HG03432 (cell line): ENCODE data around the gene NOD1.

Experiments
- ATAC-seq: cut with Tn5 transposase; IDR thresholded peaks from one replicate; pipeline ENCODE4 v1.9.1; 2021; ENCODE audit warnings: mild to moderate bottlenecking, moderate library complexity; ENCODE audit not compliant: unreplicated experiment

NOD1 gene

DNA sequence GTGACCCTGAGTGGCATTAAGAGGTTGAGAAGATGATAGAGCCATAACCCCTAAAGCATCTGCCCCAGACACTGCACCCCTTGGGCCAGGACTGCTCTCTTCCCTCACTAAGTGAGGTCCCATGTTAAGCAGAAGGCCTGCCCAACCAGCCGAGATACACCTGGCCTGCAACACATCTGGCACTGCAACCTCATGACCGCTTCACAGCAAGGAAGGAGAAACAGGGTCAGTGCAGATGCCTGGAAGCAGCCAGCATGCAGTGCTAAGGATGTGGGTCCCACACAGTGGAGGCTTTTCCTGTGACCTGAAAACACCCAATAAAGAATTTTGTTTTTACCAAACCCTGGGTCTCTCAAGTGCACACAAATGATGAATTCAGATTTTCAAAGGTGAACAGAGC lies 7.4 kb downstream of the NOD1 start:
- no peak for ATAC-seq

DNA sequence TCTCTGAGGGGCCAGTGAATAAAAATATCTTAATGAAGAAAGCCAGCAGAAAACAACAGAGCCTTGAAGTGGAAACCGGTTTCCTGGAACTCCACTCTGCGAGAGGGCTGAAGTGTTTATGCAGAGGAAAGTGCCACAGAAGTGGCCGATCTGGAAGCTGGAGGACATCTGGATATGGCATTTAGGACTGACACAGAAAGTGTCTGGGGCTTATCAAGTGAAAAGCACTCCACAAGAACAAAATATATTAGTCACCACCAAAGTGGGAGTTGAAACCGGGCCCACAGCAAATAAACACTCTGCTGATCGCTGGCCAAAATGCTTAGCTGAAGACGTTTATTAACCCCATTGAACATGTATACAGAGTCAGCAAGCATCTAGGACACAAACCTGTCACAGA lies 7.8 kb downstream of the NOD1 start:
- ATAC-seq: no peak

GRCh38 chr7:30470163-30470770 lies 8.3 kb downstream of the NOD1 start:
- ATAC-seq: no peak

DNA sequence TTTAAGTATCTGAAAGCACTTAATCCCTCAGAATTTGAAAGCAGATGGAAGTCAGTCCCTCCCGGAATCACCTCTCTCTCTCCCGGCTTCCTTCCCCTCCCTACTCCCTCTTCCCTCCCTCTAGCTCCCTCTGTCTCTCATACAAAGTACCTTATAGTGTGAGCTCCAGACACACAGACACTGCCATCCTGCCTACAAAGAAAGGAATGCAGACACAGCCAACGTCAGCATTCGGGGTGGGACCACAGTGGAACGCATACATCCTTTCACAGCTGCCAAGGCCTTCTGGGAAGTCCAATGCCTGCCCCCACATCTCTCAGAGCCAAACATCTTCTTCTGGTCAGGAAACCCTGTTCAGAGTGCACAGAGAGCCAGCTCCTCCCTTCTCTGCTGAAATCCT lies 9.3 kb downstream of the NOD1 start:
- ATAC-seq: no peak

- no peak for ATAC-seq
Measured at GRCh38 chr7:30468791-30469190, 9.8 kb downstream of the NOD1 start.

DNA sequence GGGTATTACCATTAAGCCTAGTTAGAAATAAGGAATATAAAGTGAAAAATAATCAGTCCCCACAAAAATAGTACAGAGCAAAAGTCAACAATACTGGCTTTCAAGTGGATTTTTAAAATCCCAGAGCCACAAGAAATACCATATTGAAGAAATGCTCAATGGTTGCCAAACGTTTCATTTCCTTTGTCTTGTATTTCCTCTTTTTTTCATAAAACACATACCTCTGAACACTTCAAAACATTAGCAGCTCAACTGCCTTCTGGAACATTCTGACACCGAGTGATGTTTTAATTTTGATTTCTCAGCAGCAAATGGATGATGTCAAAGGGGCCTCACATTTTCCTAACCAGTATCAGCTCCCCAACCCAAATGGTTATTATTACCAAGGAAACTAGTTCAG lies 10.5 kb downstream of the NOD1 start:
- no peak for ATAC-seq

DNA sequence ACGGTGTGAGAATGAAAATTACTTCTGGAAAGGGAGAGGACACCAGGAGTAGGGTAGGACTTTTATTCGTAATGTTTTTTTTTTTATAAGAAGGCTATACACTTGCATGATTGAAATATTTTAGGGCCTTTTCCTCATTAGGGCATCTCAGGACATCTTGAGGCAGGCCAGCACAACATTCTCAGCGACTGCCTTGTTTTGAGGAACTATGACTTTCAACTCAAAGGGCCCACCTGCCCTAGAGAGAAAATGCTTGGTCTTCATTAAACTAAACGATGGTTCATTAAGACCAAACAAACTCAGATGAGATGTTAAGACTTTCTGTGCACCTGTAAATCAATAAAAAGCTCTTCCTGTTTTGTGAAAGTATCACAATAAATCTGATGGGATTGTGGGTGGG lies 11.3 kb downstream of the NOD1 start:
- no peak for ATAC-seq

DNA sequence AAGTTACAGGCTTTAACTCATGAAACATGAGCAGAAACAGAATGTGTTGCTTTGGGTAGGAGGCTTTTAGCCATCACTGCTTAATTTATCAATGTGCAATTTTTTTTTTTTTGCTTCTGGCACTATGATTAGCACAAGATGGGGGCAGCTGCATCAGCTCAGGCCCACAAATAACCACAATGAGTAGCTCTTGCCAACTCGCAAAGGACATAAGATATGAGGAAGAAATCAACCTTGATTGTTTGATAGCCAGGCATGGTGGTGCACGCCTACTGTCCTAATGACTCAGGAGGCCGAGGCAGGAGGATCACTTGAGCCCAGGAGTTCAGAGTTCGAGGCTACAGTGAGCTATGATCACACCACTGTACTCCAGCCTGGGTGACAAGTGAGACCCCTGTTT lies 12.3 kb downstream of the NOD1 start:
- no peak for ATAC-seq

DNA sequence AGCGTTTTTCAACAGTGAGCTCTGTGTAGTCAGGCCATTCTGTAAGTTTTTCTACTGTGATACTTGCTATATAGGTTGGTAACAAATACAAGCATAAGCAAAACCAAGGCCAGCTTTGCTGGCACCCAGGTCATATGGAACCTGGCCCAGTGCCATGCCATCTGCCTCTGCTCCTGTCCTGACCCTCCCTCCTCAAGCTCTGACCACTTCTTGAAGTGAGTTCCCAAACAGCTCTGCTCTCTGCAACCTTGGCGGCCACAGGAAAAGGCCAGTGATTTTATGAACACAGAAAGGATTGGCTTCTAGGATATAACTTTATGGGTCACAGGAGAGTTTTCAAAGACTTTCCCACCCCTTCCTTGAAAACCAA lies 12.8 kb downstream of the NOD1 start:
- no peak for ATAC-seq

DNA sequence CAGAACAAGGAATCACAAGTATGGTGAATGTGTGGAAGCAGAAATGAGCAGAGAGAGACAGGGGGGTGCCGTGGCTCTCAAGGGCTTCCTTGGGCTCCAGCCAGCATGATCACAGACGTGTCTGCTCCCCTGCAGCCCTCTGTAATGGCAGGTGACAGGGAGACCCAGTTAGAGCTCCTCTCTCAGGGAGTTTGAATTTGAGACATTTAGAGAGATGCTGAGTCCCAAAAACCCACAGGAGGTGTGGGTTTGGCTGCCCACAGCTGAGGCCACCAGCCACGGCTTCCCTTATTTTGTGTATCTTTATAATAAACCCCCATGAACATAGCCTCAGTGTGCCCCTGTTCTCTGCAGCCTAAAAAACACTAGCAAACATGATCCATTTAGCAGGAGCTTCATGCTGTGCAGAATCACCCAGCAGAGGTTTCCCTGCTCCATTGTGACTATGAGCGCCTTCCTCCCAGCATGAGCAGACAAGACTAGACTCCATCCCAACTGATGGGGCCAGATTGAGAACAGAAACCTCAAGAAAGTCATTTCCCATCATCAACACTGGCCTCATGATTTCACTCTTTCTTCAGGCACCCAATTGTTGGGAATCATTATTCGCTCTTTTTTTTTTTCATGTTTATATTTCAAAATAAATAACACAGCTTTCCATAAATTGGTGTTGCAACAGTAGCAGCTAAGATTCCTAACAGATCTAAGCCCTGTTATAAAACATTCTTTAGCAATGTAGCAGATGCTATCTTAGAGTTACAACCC lies 13.4 kb downstream of the NOD1 start:
- ATAC-seq: no peak

DNA sequence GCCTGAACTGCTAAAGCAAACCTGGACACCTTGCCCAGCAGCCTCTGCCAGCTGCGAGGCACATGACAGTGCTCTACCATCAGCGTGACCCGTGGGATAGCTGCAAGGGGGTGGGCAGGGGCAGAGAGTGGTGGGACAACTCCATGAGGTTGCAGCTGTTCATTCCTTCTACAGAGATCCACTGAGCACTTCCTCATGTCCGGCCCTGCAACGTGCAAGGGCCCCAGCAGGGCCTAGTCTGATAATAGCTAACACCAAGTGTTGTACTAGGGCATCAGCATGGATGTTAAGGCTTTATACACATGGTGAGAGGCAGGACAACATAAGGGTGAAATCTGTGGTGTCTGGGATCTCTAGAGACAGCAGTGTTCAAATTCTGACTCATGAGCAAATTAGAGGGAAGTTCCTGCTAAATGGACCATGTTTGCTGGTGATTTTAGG lies 14.3 kb downstream of the NOD1 start:
- ATAC-seq: peak; percentile 58

- peak; percentile 71 for ATAC-seq
Measured at GRCh38 chr7:30463405-30464145, 15.0 kb downstream of the NOD1 start.

DNA sequence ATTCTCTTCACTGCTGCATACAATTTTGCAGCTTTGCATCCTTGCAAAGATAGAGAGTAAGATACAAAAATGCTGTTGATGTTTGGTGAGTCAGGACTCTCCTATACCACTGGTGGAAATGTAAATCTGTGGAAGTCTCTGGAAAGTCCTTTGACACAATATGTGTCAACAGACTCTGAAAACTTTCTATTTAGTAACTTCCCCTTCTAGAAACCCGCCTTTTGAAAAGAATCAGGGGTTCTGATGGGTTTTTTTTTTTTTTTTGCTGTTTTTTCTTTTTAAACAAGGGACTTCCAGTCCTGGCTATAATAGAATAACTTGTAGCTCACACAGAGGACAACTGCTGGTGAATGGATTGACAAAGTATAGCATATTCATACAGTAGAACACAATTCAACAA lies 16.4 kb downstream of the NOD1 start:
- no peak for ATAC-seq

DNA sequence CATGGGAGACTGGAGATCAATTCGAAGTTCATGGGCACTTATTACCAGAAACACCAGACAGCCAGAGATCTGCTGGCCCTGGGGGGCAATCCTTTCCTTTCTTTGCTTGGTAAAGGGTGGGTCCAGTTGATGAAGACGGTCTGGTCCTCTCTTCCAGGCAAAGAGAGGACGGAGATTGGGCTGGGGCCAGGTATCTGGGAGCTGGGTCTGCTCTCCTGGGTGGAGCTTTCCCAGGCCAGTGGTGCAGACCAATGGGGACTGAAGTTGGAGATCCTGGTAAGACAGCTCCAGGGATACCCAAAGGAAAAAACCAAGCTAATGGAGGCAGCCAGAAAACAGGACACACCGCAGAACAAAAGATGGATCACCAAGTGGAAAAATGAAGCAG lies 18.3 kb downstream of the NOD1 start:
- ATAC-seq: no peak

- ATAC-seq: no peak
Measured at GRCh38 chr7:30459591-30460245, 18.9 kb downstream of the NOD1 start.

DNA sequence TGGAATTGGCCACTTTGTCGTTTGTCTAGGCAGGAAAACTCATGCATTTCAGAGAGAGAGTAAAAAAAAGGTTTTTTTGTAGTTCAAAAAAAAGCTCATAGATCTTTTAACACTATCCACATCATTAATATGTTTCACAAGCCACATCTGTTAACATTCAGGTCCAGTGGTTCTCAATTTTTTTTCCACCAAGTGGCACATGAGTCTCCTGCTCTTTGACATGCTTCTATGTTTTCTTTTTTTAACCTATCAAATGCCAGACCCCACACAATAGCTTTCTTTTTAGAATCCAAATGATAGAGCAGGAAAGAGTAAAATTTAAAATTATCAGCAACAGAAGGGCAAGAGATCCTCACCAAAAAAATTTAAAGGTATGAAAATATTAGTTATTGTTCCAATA lies 20.3 kb downstream of the NOD1 start:
- ATAC-seq: no peak

- ATAC-seq: no peak
Measured at GRCh38 chr7:30453921-30454320, 24.7 kb downstream of the NOD1 start.

GRCh38 chr7:30453016-30453415 lies 25.6 kb downstream of the NOD1 start:
- ATAC-seq: no peak

DNA sequence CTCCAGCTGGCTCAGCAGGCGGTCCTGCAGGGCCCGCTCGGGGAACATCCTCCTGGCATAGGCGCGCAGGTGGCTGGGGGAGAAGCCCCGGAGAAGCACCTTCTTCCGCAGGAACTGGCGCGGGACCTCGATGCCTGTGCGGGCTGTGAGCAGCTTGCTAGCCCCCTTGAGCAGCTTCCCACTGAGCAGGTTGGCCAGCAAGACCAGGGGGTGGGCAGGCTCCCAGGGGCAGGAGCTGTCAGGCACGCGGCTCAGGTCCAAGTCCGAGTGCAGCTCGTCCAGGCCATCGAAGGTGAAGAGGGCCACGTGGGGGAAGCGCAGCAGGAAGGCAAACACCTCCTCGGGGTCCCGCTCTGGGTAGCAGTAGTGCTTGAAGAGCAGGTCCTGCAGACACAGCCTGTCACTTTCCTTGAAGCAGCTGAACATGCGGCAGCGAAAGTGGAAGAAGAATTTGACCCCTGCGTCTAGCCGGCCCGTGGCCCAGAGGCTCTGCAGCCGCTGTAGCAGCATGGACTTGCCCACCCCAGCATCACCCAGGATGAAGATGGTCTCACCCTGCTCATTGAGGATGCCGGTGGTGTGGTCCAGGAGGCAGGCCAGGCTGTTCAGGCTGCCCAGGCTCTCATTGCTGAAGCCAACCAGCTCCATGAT lies 26.2 kb downstream of the NOD1 start:
- ATAC-seq: no peak

DNA sequence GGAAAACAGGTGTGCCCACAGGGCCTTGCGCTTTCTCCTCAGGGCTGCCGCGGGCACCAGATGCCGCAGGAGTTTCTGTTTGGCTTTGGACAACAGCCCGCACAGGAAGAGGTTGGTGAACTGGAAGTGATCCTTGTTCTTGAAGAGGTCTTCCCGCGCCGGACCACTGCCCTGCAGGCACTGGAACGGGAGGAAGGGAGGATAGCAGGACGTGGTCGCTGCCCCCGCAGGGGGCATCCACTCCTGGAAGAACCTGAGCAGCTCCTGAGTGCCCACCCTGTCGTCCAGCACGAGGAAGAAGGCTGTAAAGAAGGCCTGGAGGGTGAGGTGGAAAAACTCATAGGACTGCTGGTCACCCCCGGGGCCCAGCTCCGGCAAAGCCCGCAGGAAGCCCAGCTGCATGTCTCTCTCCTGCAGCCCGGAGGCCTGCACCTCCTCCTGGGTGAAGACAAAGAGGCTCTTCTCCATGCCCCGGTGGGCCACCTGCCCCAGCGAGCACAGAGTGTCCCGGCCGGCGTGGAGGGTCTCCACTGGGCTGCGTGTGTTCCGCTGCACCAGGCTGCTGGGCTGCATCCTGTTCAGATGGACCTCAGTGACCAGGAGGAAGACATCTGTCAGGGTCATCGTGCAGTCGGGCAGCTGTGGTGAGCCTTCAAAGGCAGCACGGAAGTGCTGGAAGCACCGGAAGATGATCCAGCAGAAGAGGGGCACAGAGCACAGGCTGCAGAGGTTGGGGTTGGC lies 26.9 kb downstream of the NOD1 start:
- no peak for ATAC-seq
